ENCODE results near the gene GRIK2. TPM values are rescaled to one million over a fixed set of nuclear protein-coding genes. Genes with fewer than 3 reads are reported as not detected.

Gene GRIK2
- total RNA-seq, 1 experiment from 2014 or later, result 0.70 TPM

DNA sequence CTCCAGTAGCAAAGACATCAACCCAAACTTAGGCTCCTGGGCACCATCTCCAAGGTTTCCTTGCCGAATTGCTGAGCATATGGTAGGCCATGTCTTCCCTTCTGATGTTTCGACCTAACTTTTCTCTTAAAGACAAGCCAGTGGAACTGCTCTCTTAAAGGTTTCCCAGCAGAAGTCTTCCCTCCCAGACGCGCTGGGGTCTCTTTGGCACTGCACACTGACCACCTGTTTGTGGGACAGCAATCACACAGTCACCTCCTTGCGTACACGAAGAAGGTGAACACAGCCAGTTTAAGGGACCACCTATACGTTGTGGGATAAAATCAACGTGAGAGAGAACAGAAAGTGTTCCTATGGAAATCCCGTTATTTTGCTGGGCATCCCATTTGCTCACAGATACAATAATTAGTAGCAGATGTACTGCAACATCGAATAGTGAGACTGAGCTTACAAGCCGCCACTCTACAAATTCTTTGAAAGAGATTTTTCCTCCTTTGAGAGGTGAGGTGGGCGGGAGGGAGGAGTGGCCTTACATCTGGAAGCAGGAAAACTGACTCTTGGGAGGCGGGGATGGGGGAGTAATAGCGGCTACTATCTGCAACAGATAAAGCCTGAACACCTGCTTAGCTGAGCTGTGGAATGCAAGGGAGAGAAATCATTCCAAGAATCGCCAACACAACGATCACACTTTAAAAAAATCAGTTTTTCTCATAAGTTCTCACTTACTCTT lies 9.9 kb downstream of the GRIK2 start:
- H2BK120ac ChIP-seq (ENCODE audit: low read depth, low read length, poor library complexity, severe bottlenecking), result no peak overlapping the region
- peak; percentile 78 for DNase-seq
- TF ChIP-seq, protein P1, sequence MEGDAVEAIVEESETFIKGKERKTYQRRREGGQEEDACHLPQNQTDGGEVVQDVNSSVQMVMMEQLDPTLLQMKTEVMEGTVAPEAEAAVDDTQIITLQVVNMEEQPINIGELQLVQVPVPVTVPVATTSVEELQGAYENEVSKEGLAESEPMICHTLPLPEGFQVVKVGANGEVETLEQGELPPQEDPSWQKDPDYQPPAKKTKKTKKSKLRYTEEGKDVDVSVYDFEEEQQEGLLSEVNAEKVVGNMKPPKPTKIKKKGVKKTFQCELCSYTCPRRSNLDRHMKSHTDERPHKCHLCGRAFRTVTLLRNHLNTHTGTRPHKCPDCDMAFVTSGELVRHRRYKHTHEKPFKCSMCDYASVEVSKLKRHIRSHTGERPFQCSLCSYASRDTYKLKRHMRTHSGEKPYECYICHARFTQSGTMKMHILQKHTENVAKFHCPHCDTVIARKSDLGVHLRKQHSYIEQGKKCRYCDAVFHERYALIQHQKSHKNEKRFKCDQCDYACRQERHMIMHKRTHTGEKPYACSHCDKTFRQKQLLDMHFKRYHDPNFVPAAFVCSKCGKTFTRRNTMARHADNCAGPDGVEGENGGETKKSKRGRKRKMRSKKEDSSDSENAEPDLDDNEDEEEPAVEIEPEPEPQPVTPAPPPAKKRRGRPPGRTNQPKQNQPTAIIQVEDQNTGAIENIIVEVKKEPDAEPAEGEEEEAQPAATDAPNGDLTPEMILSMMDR (conservative IDR thresholded peaks at IDR 0.05), result no peak
- no peak overlapping the region for H3K27ac ChIP-seq (ENCODE audit: insufficient read length, low read depth, low read length)
- Mint-ChIP-seq H3K36me3 (ENCODE audit: insufficient read depth in 1 of 3, low read depth in 3 of 3) (no peaks in the 10 kb centered on the region; a peak in 1 of 7 replicates), H3K9me3 (no peaks in the 10 kb centered on the region), H3K27ac (no peak overlapping the region), H3K27me3 (ENCODE audit: low read depth) (peaks cover 61% of the 10 kb centered on the region), H3K4me3 (peak overlapping the region; percentile 67 to 85), H3K4me1 (peaks cover 32 to 37% of the 10 kb centered on the region in 2 experiments)
- no peaks in the 10 kb centered on the region for H4K20me1 ChIP-seq (ENCODE audit: control insufficient read depth, insufficient read depth, insufficient read length)
- H3K4me2 ChIP-seq (ENCODE audit: insufficient read depth, insufficient read length, low read length), result peak overlapping the region; percentile 98
- H3K27me3 ChIP-seq (ENCODE audit: insufficient read depth, low read length), result no peaks in the 10 kb centered on the region; the same call in 1 of the 2 replicates
- no peaks in the 10 kb centered on the region for H3K79me2 ChIP-seq (ENCODE audit: insufficient read depth, low read length)
- peaks cover 10% of the 10 kb centered on the region for H3K4me1 ChIP-seq (ENCODE audit: insufficient read depth, low read length)
- peak overlapping the region; percentile 57 for H2BK12ac ChIP-seq (ENCODE audit: insufficient read length, low read depth, low read length)
- no peak overlapping the region for H3K14ac ChIP-seq (ENCODE audit: insufficient read depth, low read length)
- H2BK20ac ChIP-seq (ENCODE audit: low read depth, low read length, poor library complexity, severe bottlenecking), result no peak overlapping the region
- no peak overlapping the region for H2BK15ac ChIP-seq (ENCODE audit: low read depth, low read length)
- no peak overlapping the region for H3K4ac ChIP-seq (ENCODE audit: low read depth, low read length)
- no peak overlapping the region for H3K56ac ChIP-seq (ENCODE audit: insufficient read length, low read depth, low read length)
- no peak overlapping the region for H3T11ph ChIP-seq (ENCODE audit: low read length)
- H3K9me3 ChIP-seq (ENCODE audit: control insufficient read depth, low read depth, low read length), result no peaks in the 10 kb centered on the region
- H4K8ac ChIP-seq (replicated peaks; ENCODE audit: insufficient read length, low read depth, low read length), result no peak overlapping the region
- H3K23ac ChIP-seq (ENCODE audit: insufficient read length, low read depth, low read length), result no peak overlapping the region
- no peak overlapping the region for H3K9ac ChIP-seq (ENCODE audit: extremely low read depth, insufficient read length, low read length)
- no peak overlapping the region for H2AFZ ChIP-seq (ENCODE audit: low read length)
- no peak overlapping the region for H4K5ac ChIP-seq (ENCODE audit: insufficient read length, low read depth, low read length)
- WGBS (ENCODE audit: extremely low coverage, insufficient read length, low lambda C conversion rate), result no CpG with 5 or more reads among the region's 16 CpGs
- no peak overlapping the region for H2BK5ac ChIP-seq (ENCODE audit: insufficient read length, low read length)
- H3K18ac ChIP-seq (ENCODE audit: insufficient read length, low read depth, low read length), result no peak overlapping the region
- no peak overlapping the region for H2AK5ac ChIP-seq (ENCODE audit: insufficient read length, low read length)
- peaks cover 32% of the 10 kb centered on the region for H3K23me2 ChIP-seq (ENCODE audit: insufficient read length, low read depth, low read length, poor library complexity, severe bottlenecking)
- no peaks in the 10 kb centered on the region for H3K79me1 ChIP-seq (ENCODE audit: insufficient read depth, low read depth, low read length, poor library complexity, severe bottlenecking)
- H4K91ac ChIP-seq (ENCODE audit: insufficient read length, low read depth, low read length), result no peak overlapping the region

All from H9 (cell line).